Type B pancreatic cell (in vitro differentiated cells): Measurements from ENCODE around the gene SYTL4. TPM values are rescaled to one million over a fixed set of nuclear protein-coding genes. Genes with fewer than 3 reads are reported as not detected.

Experiments
- DNase-seq: peaks from one replicate; pipeline ENCODE4 v3.0.0; 2021; ENCODE audit warnings: mixed read lengths; ENCODE audit not compliant: unreplicated experiment; ENCODE audit errors: extremely low spot score
- H3K27ac Mint-ChIP-seq: 2 replicates; pipeline ENCODE4 v1.8.0; 2021; ENCODE audit warnings: mild to moderate bottlenecking, mixed read lengths
- H3K27me3 Mint-ChIP-seq: 2 replicates; pipeline ENCODE4 v1.8.0; 2021; ENCODE audit warnings: mixed read lengths
- H3K36me3 Mint-ChIP-seq: 2 replicates; pipeline ENCODE4 v1.8.0; 2021; ENCODE audit warnings: mixed read lengths
- H3K4me1 Mint-ChIP-seq: one replicate; pipeline ENCODE4 v1.8.0; 2021; ENCODE audit warnings: mixed read lengths; ENCODE audit not compliant: unreplicated experiment
- H3K4me3 Mint-ChIP-seq: 2 replicates; pipeline ENCODE4 v1.8.0; 2021; ENCODE audit warnings: mild to moderate bottlenecking, mixed read lengths
- H3K9me3 Mint-ChIP-seq: 2 replicates; pipeline ENCODE4 v1.8.0; 2021; ENCODE audit warnings: mixed read lengths
- CTCF ChIP-seq: fragments of 200-600 bp; sonication (generic); conservative IDR thresholded peaks from 2 replicates; pipeline ENCODE4 v1.5.0; 2021; ENCODE audit warnings: antibody characterized with exemption, mild to moderate bottlenecking
- total RNA-seq: library from RNA; stranded (reverse); gene quantifications from 2 replicates; pipeline ENCODE4 v1.2.1, GENCODE V29; 2021; ENCODE audit warnings: low replicate concordance

Gene SYTL4
- total RNA-seq, 1 donor from 2014 or later = 4.0 TPM

GRCh38 chrX:100652266-100652665, 79.7 kb downstream of the SYTL4 start:
- H3K4me1 Mint-ChIP-seq = peaks cover 13% of the 10 kb centered on the region
- DNase-seq = no peak
- H3K27me3 Mint-ChIP-seq = no peaks in the 10 kb centered on the region
- peak overlapping the region; percentile 63 for H3K27ac Mint-ChIP-seq
- H3K9me3 Mint-ChIP-seq = peaks cover 5% of the 10 kb centered on the region
- TF ChIP-seq CTCF = no peak
- H3K4me3 Mint-ChIP-seq = peak overlapping the region; percentile 6
- no peaks in the 10 kb centered on the region for H3K36me3 Mint-ChIP-seq

GRCh38 chrX:100650841-100651240, 81.1 kb downstream of the SYTL4 start:
- Mint-ChIP-seq H3K27me3 (no peaks in the 10 kb centered on the region), H3K9me3 (peaks cover 5% of the 10 kb centered on the region), H3K4me1 (peaks cover 13% of the 10 kb centered on the region), H3K27ac (peak overlapping the region; percentile 96), H3K36me3 (no peaks in the 10 kb centered on the region), H3K4me3 (no peak overlapping the region)
- TF ChIP-seq CTCF = no peak
- no peak for DNase-seq

- TF ChIP-seq CTCF = no peak
- peaks cover 13% of the 10 kb centered on the region for H3K4me1 Mint-ChIP-seq
- no peak for DNase-seq
- peaks cover 5% of the 10 kb centered on the region for H3K9me3 Mint-ChIP-seq
- peak overlapping the region; percentile 96 for H3K27ac Mint-ChIP-seq
- no peaks in the 10 kb centered on the region for H3K36me3 Mint-ChIP-seq
- no peak overlapping the region for H3K4me3 Mint-ChIP-seq
- no peaks in the 10 kb centered on the region for H3K27me3 Mint-ChIP-seq
Measured at GRCh38 chrX:100649550-100650356, 82.2 kb downstream of the SYTL4 start.

GRCh38 chrX:100648458-100649417, 83.2 kb downstream of the SYTL4 start:
- no peak for TF ChIP-seq CTCF
- peak overlapping the region; percentile 96 for H3K27ac Mint-ChIP-seq
- H3K27me3 Mint-ChIP-seq = no peaks in the 10 kb centered on the region
- DNase-seq = no peak
- no peaks in the 10 kb centered on the region for H3K36me3 Mint-ChIP-seq
- H3K4me3 Mint-ChIP-seq = peak overlapping the region; percentile 49
- H3K4me1 Mint-ChIP-seq = peaks cover 15% of the 10 kb centered on the region
- H3K9me3 Mint-ChIP-seq = peaks cover 5% of the 10 kb centered on the region

GRCh38 chrX:100647739-100648138, 84.2 kb downstream of the SYTL4 start:
- H3K27me3 Mint-ChIP-seq = no peaks in the 10 kb centered on the region
- no peak for DNase-seq
- H3K4me3 Mint-ChIP-seq = no peak overlapping the region
- peak overlapping the region; percentile 96 for H3K27ac Mint-ChIP-seq
- TF ChIP-seq CTCF = no peak
- no peaks in the 10 kb centered on the region for H3K36me3 Mint-ChIP-seq
- H3K9me3 Mint-ChIP-seq = peaks cover 5% of the 10 kb centered on the region
- H3K4me1 Mint-ChIP-seq = peaks cover 15% of the 10 kb centered on the region
